HG03139 (cell line): ENCODE measurements around the gene FLNA.
"Not testable (repeated sequence)": the region's sequence is repeated elsewhere in the genome, so short reads cannot be mapped to it uniquely, and the experiment has no call there.

Experiments
- ATAC-seq: cut with Tn5 transposase; IDR thresholded peaks from one replicate; pipeline ENCODE4 v1.9.1; 2021; ENCODE audit not compliant: unreplicated experiment

FLNA gene

DNA sequence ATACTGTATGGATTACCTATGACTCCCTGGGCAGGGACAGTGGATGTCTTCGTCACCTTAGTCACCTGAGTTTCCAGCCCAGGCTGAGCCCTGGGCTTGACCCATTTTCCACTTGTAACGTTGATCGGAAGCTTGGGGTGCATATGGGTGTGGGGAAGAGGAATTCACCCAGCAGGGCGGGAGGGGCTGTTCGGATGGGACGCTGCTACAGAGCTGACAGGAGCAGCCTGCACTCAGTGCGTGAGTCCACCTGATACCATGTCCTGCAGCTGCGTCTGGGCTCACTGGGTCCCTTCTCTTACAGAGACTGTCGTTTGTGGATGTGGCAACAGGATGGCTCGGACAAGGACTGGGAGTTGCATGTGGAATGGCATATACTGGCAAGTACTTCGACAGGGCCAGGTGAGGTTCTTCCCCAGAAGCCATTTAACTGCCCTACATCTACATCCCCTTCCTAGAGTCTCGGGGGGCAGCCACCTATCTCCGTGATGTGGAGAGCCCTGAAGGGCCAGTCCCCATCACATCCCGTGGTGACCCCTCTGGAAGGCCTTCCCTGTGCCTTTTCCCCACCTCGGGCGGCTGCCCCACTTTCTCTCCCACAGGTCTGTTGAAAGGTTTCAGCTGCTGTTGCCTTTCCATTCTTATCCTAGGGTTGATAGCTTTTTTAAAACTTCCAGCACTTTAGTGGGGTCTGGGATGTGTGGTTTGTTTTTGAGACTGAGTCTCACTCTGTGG, 65.2 kb downstream of the FLNA start:
- ATAC-seq: no peak

GRCh38 chrX:154308108-154308946, 66.1 kb downstream of the FLNA start:
- no peak for ATAC-seq

GRCh38 chrX:154307202-154307601, 67.2 kb downstream of the FLNA start:
- no peak for ATAC-seq

- ATAC-seq: no peak
These were observed 68.8 kb downstream of the FLNA start for GRCh38 chrX:154305541-154306205.

GRCh38 chrX:154304846-154305245, 69.6 kb downstream of the FLNA start:
- no peak for ATAC-seq

GRCh38 chrX:154303476-154303875, 71.0 kb downstream of the FLNA start:
- ATAC-seq: no peak

DNA sequence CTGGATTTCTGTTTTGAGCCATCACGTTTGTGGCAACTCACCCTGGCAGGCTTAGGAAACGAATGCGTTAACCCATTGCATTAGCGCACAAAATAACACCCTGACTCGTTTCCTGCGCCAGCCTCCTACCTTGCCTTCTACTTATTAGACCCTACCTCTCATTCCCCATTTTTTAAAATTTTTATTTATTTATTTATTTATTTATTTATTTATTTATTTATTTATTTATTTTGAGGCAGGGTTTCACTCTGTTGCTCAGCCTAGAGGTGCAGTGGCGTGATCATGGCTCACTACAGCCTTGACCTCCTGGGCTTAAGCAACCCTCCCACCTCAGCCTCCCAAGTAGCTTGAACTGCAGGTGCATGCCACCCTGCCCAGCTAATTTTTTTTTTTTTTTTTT, 71.4 kb downstream of the FLNA start:
- not testable (repeated sequence) for ATAC-seq

DNA sequence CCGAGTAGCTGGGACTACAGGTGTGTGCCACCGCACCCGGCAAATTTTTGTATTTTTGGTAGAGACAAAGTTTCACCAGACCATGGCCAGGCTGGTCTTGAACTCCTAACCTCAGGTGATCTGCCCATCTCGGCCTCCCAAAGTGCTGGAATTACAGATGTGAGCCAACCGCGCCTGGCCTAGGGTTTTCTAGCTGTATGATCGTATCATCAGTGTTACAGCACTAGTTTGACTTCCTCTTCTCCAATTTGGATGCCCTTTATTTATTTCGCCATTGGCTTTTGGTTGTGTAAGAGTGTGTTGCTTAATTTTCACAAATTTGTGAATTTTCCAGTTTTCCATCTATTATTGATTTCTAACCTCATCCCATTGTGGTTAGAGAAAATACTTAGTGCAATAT, 73.6 kb downstream of the FLNA start:
- no peak for ATAC-seq
